Neural progenitor cell (in vitro differentiated cells): Measurements from ENCODE around the gene TDP2.

ENCODE experiments used
- CTCF ChIP-seq: fragments of 200-600 bp; sonication (generic); IDR thresholded peaks from 2 replicates; pipeline ENCODE4 v1.5.1; 2017; ENCODE audit warnings: antibody characterized with exemption, mild to moderate bottlenecking
- EZH2 ChIP-seq: fragments of 200-600 bp; sonication (generic); IDR thresholded peaks from 2 replicates; pipeline ENCODE4 v1.6.1; 2017; ENCODE audit warnings: antibody characterized with exemption, mild to moderate bottlenecking, moderate library complexity
- EZH2phosphoT487 ChIP-seq: fragments of 200-600 bp; sonication (generic); IDR thresholded peaks from 2 replicates; pipeline ENCODE4 v1.6.1; 2017; ENCODE audit warnings: antibody characterized with exemption

- no peak for TF ChIP-seq EZH2
- no peak for TF ChIP-seq CTCF
- TF ChIP-seq EZH2phosphoT487, result no peak
These were observed 33.0 kb upstream of the TDP2 start for GRCh38 chr6:24699521-24700359.
